Measurements from ENCODE around the gene MMRN2.

Gene MMRN2

DNA sequence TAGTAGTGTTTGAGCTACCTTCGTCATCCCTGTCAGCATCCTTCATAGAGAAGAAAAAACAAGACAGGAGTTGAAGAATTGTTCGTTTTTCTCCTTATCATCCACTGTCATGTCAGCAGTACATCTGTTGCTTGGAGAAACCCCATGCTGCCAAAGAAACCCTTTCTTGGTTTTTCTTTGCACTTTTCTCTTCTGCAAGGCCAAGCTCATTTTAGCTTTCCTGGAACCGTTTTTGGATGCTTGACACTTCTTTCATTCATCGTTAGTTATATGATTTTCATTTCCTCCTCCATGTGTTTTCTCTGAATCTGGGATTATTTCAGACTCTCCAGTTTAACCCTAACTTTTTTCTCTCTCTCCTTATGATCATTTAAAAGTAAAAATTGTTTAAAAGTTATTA is 58.9 kb downstream of the MMRN2 start:
- TF ChIP-seq, protein P1, sequence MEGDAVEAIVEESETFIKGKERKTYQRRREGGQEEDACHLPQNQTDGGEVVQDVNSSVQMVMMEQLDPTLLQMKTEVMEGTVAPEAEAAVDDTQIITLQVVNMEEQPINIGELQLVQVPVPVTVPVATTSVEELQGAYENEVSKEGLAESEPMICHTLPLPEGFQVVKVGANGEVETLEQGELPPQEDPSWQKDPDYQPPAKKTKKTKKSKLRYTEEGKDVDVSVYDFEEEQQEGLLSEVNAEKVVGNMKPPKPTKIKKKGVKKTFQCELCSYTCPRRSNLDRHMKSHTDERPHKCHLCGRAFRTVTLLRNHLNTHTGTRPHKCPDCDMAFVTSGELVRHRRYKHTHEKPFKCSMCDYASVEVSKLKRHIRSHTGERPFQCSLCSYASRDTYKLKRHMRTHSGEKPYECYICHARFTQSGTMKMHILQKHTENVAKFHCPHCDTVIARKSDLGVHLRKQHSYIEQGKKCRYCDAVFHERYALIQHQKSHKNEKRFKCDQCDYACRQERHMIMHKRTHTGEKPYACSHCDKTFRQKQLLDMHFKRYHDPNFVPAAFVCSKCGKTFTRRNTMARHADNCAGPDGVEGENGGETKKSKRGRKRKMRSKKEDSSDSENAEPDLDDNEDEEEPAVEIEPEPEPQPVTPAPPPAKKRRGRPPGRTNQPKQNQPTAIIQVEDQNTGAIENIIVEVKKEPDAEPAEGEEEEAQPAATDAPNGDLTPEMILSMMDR (IDR thresholded peaks at IDR 0.05; ENCODE audit: control insufficient read depth, insufficient read depth, low read depth, low read length, missing control alignments): no peak
- H3K4me3 ChIP-seq (ENCODE audit: control insufficient read depth, low read depth, low read length): no peak overlapping the region
- no peak for DNase-seq (ENCODE audit: low read depth)

DNA sequence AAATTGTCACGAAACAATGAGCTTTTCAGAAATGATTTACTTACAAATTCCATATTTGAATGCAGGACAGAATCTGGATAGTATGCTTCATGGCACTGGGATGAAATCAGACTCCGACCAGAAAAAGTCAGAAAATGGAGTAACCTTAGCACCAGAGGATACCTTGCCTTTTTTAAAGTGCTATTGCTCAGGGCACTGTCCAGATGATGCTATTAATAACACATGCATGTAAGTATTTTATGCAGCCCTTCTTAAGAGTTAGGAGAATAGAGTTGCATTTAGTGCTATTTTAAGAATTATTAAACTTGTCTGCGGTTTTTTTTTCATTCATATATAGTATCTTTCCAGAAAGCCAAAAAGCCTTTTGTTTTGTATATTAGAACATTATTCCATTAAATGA is 67.4 kb downstream of the MMRN2 start:
- no peak for DNase-seq (ENCODE audit: low read depth)
- H3K4me3 ChIP-seq (ENCODE audit: control insufficient read depth, low read depth, low read length): no peak overlapping the region
- TF ChIP-seq, protein P1 (IDR thresholded peaks at IDR 0.05; ENCODE audit: control insufficient read depth, insufficient read depth, low read depth, low read length, missing control alignments): no peak

GRCh38 chr10:86888585-86889381 is 68.6 kb downstream of the MMRN2 start:
- no peak for DNase-seq (ENCODE audit: low read depth)
- H3K4me3 ChIP-seq (ENCODE audit: control insufficient read depth, low read depth, low read length): no peak overlapping the region
- TF ChIP-seq, protein P1 (IDR thresholded peaks at IDR 0.05; ENCODE audit: control insufficient read depth, insufficient read depth, low read depth, low read length, missing control alignments): no peak
